ENCODE data around the gene PALB2.

Gene PALB2

GRCh38 chr16:23595951-23596720, 45.0 kb downstream of the PALB2 start, which contains the start of gene NDUFAB1:
Gene NDUFAB1 (minus strand): TSS chr16:23596316. CDS start chr16:23596290, 26 bp downstream.
- Histone ChIP-seq H3K4me3 (ENCODE audit: low read depth, low read length) (peak within 1 kb of the TSS; percentile 97), H3K36me3 (replicated peaks) (peaks cover 11% of the 10 kb centered on the region), H3K27ac (peak within 1 kb of the TSS; percentile 67), H3K27me3 (replicated peaks) (no peaks in the 10 kb centered on the region)
- DNase-seq: peak; percentile 81
- in situ Hi-C loops (cut with HindIII; ENCODE audit: low pct_ligation_motif_present, low sequenced_read_pairs): no loop called here
- TF ChIP-seq CTCF (IDR thresholded peaks at IDR 0.05; ENCODE audit: low read depth, low read length, missing control alignments): peak; percentile 74

DNA sequence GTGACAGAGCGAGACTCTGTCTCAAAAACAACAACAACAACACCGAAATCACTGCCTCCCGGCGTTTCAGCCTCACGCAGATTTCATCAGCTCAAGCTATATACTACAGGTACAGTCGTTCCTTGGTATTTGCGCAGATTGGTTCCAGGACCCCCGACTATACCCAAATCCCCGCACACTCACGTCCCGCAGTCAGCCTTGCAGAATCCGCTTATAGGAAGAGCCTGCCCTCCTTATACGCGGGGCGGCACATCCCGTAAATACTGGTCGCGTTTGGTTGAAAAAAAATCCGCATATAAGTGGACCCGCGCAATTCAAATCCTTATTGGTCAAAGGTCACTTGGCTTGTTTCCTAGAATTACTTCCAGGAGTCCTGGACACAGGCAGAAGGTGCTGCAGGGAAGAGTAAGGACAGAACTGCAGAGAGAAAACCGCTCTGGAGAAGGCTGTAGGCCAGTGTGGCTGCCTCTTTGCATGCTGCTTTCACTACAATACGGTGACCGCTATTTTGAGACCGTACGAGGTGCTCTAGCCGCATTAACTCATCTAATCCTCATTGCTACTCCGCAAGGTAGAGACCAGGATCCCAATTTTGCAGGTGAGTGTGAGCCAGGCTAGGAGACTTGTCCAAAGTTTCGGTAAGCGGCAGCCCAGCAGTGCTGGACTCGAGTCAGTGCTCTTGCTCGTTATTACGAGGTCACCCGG, 45.7 kb downstream of the PALB2 start:
- DNase-seq: no peak

DNA sequence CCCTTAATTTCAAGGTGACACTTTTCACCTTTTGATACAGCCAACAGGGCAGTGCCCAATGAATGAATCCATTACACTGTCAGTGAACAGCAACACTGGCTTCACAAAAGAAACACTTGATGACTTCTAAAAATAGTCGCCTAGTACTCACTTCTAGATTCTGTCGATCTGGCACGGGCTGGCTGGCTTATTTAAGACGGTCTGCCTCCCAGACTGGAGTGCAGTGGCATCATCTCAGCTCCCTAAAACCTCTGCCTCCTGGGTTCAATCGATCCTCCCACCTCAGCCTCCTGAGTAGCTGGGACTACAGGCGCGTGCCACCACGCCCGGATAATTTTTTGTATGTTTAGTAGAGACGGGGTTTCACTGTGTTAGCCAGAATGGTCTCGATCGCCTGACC, 46.9 kb downstream of the PALB2 start:
- no peak overlapping the region for H3K27ac ChIP-seq
- no peak overlapping the region for H3K4me3 ChIP-seq (ENCODE audit: low read depth, low read length)
- DNase-seq: no peak
- in situ Hi-C loops (cut with HindIII; ENCODE audit: low pct_ligation_motif_present, low sequenced_read_pairs): no loop called here
- no peak for TF ChIP-seq CTCF (IDR thresholded peaks at IDR 0.05; ENCODE audit: low read depth, low read length, missing control alignments)
- H3K27me3 ChIP-seq (replicated peaks): no peaks in the 10 kb centered on the region
- peaks cover 23% of the 10 kb centered on the region for H3K36me3 ChIP-seq (replicated peaks)

More for the DNA sequence above, 45.7 kb downstream of the PALB2 start:
- no peaks in the 10 kb centered on the region for H3K27me3 ChIP-seq (replicated peaks)
- H3K4me3 ChIP-seq (ENCODE audit: low read depth, low read length): peak overlapping the region; percentile 97
- in situ Hi-C loops (cut with HindIII; ENCODE audit: low pct_ligation_motif_present, low sequenced_read_pairs): no loop called here
- peak overlapping the region; percentile 67 for H3K27ac ChIP-seq
- peaks cover 16% of the 10 kb centered on the region for H3K36me3 ChIP-seq (replicated peaks)
- TF ChIP-seq CTCF (IDR thresholded peaks at IDR 0.05; ENCODE audit: low read depth, low read length, missing control alignments): no peak

GRCh38 chr16:23590181-23590580, 50.9 kb downstream of the PALB2 start:
- Histone ChIP-seq H3K27ac (no peak overlapping the region), H3K27me3 (replicated peaks) (no peaks in the 10 kb centered on the region), H3K36me3 (replicated peaks) (peaks cover 40% of the 10 kb centered on the region), H3K4me3 (ENCODE audit: low read depth, low read length) (no peak overlapping the region)
- no peak for DNase-seq
- in situ Hi-C loops (cut with HindIII; ENCODE audit: low pct_ligation_motif_present, low sequenced_read_pairs): no loop called here
- no peak for TF ChIP-seq CTCF (IDR thresholded peaks at IDR 0.05; ENCODE audit: low read depth, low read length, missing control alignments)

DNA sequence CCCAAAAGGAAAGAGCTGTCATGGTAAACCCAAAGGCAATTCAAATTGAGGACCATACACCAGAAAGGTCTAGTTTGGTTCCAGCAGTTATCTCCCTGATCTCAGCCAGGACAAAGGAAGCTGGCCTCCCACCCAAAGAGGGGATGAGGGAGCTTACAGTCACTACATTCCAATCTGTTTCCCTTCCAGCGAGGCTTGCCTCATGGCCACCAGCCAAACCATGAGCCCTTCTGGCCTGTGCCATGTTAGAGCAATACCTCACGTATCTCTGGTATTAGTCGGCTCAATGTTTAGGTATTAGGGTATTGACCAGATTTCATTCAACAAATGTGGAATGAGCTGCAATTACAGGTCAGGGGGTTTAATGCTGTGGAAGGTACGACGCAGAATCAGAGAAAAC, 53.4 kb downstream of the PALB2 start:
- Histone ChIP-seq H3K4me3 (ENCODE audit: low read depth, low read length) (no peak overlapping the region), H3K27me3 (replicated peaks) (no peaks in the 10 kb centered on the region), H3K27ac (peak overlapping the region; percentile 37), H3K36me3 (replicated peaks) (peaks cover 45% of the 10 kb centered on the region)
- no peak for TF ChIP-seq CTCF (IDR thresholded peaks at IDR 0.05; ENCODE audit: low read depth, low read length, missing control alignments)
- peak; percentile 87 for DNase-seq
- in situ Hi-C loops (cut with HindIII; ENCODE audit: low pct_ligation_motif_present, low sequenced_read_pairs): no loop called here

Measured in brain microvascular endothelial cell (primary cell).